ENCODE data around the gene HNRNPAB. TPM values are rescaled to one million over a fixed set of nuclear protein-coding genes. Genes with fewer than 3 reads are reported as not detected.

Gene HNRNPAB
- total and polyA plus RNA-seq, 9 of the 15 experiments (the other 6 are each of a cell fraction or from before 2014, with no cell fraction given), result 34.6 to 425 (median 236) TPM

DNA sequence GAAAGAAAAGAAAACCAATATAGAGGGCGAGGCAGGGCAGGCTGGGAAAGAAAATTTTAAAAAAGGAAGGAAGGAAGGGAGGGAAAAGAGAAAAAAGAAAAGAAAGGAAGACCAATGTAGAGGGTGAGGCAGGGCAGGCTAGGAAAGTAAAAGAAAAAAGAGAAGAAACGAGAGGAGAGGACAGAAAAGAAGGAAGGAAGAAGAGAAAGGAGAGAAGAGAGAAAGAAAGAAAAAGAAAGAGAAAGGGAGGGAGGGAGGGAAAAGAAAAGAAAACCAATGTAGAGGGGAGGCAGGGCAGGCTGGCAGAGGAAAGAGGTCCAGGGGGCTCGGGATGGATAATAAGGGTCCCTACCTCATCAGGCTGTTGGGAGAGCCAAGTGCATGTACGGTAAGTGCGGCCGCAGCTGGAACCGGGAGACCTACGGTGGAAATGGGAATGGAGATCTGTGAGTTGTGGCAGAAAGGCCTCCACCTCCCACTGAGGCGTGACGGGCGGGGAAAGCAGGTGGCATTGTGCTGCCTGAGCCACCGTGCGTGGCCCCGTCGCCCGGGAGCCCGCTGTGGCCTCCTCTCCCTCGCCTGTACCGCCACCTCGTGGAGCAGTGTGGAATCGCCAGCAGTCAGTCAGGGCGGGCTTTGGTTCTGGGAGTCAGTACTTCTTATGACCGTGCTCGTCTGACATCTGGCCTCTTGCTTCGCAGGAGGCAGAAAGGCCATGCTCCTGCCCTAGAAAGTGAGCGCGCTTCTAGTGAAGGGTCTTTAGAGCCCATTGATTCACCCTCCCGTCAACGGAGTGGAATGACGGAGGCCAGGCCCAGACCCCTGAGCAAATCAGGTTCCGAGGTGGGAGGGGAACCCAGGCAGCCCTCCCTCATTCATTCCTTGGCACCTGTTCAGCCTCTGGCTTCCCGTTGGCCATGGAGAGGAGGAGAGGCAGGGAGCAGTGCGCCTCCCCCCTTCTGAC, 40.3 kb upstream of the HNRNPAB start (continued):
- TF ChIP-seq HNRNPH1 (optimal IDR thresholded peaks at IDR 0.05; ENCODE audit: low read depth, low read length), result no peak
- TF ChIP-seq ATF1 (CRISPR knock-in tag; IDR thresholded peaks at IDR 0.05), result no peak
- 0 out of 2 replicates have a peak, but pooled peaks have one; percentile 34 for TF ChIP-seq ATF1 (tag; IDR thresholded peaks at IDR 0.05)
- TF ChIP-seq, protein P1, sequence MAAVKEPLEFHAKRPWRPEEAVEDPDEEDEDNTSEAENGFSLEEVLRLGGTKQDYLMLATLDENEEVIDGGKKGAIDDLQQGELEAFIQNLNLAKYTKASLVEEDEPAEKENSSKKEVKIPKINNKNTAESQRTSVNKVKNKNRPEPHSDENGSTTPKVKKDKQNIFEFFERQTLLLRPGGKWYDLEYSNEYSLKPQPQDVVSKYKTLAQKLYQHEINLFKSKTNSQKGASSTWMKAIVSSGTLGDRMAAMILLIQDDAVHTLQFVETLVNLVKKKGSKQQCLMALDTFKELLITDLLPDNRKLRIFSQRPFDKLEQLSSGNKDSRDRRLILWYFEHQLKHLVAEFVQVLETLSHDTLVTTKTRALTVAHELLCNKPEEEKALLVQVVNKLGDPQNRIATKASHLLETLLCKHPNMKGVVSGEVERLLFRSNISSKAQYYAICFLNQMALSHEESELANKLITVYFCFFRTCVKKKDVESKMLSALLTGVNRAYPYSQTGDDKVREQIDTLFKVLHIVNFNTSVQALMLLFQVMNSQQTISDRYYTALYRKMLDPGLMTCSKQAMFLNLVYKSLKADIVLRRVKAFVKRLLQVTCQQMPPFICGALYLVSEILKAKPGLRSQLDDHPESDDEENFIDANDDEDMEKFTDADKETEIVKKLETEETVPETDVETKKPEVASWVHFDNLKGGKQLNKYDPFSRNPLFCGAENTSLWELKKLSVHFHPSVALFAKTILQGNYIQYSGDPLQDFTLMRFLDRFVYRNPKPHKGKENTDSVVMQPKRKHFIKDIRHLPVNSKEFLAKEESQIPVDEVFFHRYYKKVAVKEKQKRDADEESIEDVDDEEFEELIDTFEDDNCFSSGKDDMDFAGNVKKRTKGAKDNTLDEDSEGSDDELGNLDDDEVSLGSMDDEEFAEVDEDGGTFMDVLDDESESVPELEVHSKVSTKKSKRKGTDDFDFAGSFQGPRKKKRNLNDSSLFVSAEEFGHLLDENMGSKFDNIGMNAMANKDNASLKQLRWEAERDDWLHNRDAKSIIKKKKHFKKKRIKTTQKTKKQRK (IDR thresholded peaks at IDR 0.05; ENCODE audit: borderline replicate concordance, low read depth, low read length), result no peak
- TF ChIP-seq SMARCC2 (IDR thresholded peaks at IDR 0.05; ENCODE audit: low read depth), result no peak
- TF ChIP-seq RBM17 (IDR thresholded peaks at IDR 0.05; ENCODE audit: borderline replicate concordance, low read depth, low read length), result no peak
- TF ChIP-seq GABPB2 (CRISPR knock-in tag; conservative IDR thresholded peaks at IDR 0.05), result no peak
- TF ChIP-seq TBL1XR1 (IDR thresholded peaks at IDR 0.05; ENCODE audit: low read length in 2 of 2), result 0 out of 4 replicates have a peak, but pooled peaks of 1 of the 2 experiments have one; percentile 33
- no peak for TF ChIP-seq KLF1 (tag; IDR thresholded peaks at IDR 0.05)
- no peak for TF ChIP-seq ZNF197 (CRISPR knock-in tag; IDR thresholded peaks at IDR 0.05; ENCODE audit: low read depth)
- no peak for TF ChIP-seq ZNF561 (CRISPR knock-in tag; conservative IDR thresholded peaks at IDR 0.05)
- TF ChIP-seq NFE2 (IDR thresholded peaks at IDR 0.05; ENCODE audit: low read depth), result no peak
- TF ChIP-seq DACH1 (IDR thresholded peaks at IDR 0.05; ENCODE audit: partially characterized antibody), result no peak
- no peak for TF ChIP-seq ZNF431 (CRISPR knock-in tag; IDR thresholded peaks at IDR 0.05)
- TF ChIP-seq FOXP1 (CRISPR knock-in tag; IDR thresholded peaks at IDR 0.05), result no peak
- TF ChIP-seq LEF1 (IDR thresholded peaks at IDR 0.05), result no peak
- TF ChIP-seq CEBPG (CRISPR knock-in tag; IDR thresholded peaks at IDR 0.05), result no peak
- no peak for TF ChIP-seq CEBPG (tag; conservative IDR thresholded peaks at IDR 0.05 in 1 of 2, IDR thresholded peaks at IDR 0.05 in 1 of 2)
- TF ChIP-seq, protein P2, sequence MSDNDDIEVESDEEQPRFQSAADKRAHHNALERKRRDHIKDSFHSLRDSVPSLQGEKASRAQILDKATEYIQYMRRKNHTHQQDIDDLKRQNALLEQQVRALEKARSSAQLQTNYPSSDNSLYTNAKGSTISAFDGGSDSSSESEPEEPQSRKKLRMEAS (CRISPR knock-in tag; IDR thresholded peaks at IDR 0.05), result peak; percentile 91
- peak; percentile 55 for TF ChIP-seq CXXC5 (CRISPR knock-in tag; IDR thresholded peaks at IDR 0.05)
- no peak for TF ChIP-seq ZNF121 (CRISPR knock-in tag; conservative IDR thresholded peaks at IDR 0.05)
- TF ChIP-seq ARNT (IDR thresholded peaks at IDR 0.05), result no peak
- no peak for TF ChIP-seq ZNF445 (CRISPR knock-in tag; IDR thresholded peaks at IDR 0.05; ENCODE audit: low read depth)
- TF ChIP-seq HDAC2 (IDR thresholded peaks at IDR 0.05), result no peak
- TF ChIP-seq, protein P3, sequence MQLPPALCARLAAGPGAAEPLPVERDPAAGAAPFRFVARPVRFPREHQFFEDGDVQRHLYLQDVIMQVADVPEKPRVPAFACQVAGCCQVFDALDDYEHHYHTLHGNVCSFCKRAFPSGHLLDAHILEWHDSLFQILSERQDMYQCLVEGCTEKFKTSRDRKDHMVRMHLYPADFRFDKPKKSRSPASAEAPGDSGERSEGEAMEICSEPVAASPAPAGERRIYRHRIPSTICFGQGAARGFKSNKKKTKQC (CRISPR knock-in tag; IDR thresholded peaks at IDR 0.05), result 0 out of 2 replicates have a peak, but pooled peaks have one; percentile 47
- no peak for TF ChIP-seq MTA2 (IDR thresholded peaks at IDR 0.05; ENCODE audit: low read depth)
- TF ChIP-seq RFX1 (IDR thresholded peaks at IDR 0.05), result no peak

Data from K562 (cell line).